PC-3 (cell line): ENCODE results near the gene CREBRF. TPM values are rescaled to one million over a fixed set of nuclear protein-coding genes. Genes with fewer than 3 reads are reported as not detected.

Experiments
- ATAC-seq: fragments of 200-7000 bp; cut with Tn5 transposase; 2 replicates; pipeline ENCODE4 v1.9.1; 2020; ENCODE audit warnings: mild to moderate bottlenecking, moderate library complexity
- BruUV-seq: library from RNA; stranded (reverse); fragments of 400-500 nt; replicated peaks from 2 replicates; lab custom pipeline; 2021; lab: Mats Ljungman, UMichigan
- CTCF ChIA-PET: fragments of 300-600 bp; sonication (Branson Sonifier 250); formaldehyde crosslinking; loops from one replicate; lab custom pipeline; 2022; ENCODE audit warnings: antibody characterized with exemption; lab: Charles Lee
- POLR2A ChIA-PET: fragments of 300-600 bp; sonication (Branson Sonifier 250); formaldehyde crosslinking; loops from one replicate; lab custom pipeline; 2022; ENCODE audit warnings: antibody characterized with exemption; ENCODE audit not compliant: unreplicated experiment; lab: Charles Lee
- DNase-seq: peaks from one replicate; pipeline ENCODE4 v3.0.0-alpha.2; 2015
- H2AFZ ChIP-seq: fragments of 300-600 bp; sonication (generic); 2 replicates; pipeline ENCODE4 v1.6.0; 2016; ENCODE audit warnings: antibody characterized with exemption, low read length
- H3F3A ChIP-seq: fragments of 300-600 bp; sonication (generic); one replicate; pipeline ENCODE4 v1.6.0; 2017; ENCODE audit warnings: antibody characterized with exemption, low read length, control low read depth, mild to moderate bottlenecking; ENCODE audit not compliant: unreplicated experiment
- H3K27ac ChIP-seq: fragments of 300-600 bp; sonication (generic); 2 replicates; pipeline ENCODE4 v1.5.1; 2016; ENCODE audit warnings: mild to moderate bottlenecking, low read length
- H3K27me3 ChIP-seq: fragments of 300-600 bp; sonication (generic); 2 replicates; pipeline ENCODE4 v1.6.1; 2016; ENCODE audit warnings: low read length, mixed read lengths
- H3K36me3 ChIP-seq: fragments of 300-600 bp; sonication (generic); 2 replicates; pipeline ENCODE4 v1.6.1; 2016; ENCODE audit warnings: low read depth, mixed run types, low read length, mixed read lengths
- H3K4me1 ChIP-seq: fragments of 300-600 bp; sonication (generic); 2 replicates; pipeline ENCODE4 v1.5.1; 2016; ENCODE audit warnings: low read length; ENCODE audit not compliant: insufficient read depth
- H3K4me2 ChIP-seq: fragments of 300-600 bp; sonication (generic); 2 replicates; pipeline ENCODE4 v1.6.0; 2016; ENCODE audit warnings: low read length
- H3K4me3 ChIP-seq: fragments of 300-600 bp; sonication (generic); 2 replicates; pipeline ENCODE4 v1.5.1; 2016; ENCODE audit warnings: mild to moderate bottlenecking, low read length, mixed read lengths
- H3K79me2 ChIP-seq: fragments of 300-600 bp; sonication (generic); 2 replicates; pipeline ENCODE4 v1.6.1; 2017; ENCODE audit warnings: low read length, mixed read lengths
- H3K9ac ChIP-seq: fragments of 300-600 bp; sonication (generic); 2 replicates; pipeline ENCODE4 v1.6.0; 2016; ENCODE audit warnings: mild to moderate bottlenecking, low read length
- H3K9me2 ChIP-seq: fragments of 300-600 bp; sonication (generic); replicated peaks from 2 replicates; pipeline ENCODE4 v1.6.1; 2016; ENCODE audit warnings: mixed run types, low read length, mixed read lengths
- H3K9me3 ChIP-seq: fragments of 300-600 bp; sonication (generic); 2 replicates; pipeline ENCODE4 v1.6.1; 2016; ENCODE audit warnings: low read length, mixed read lengths
- H4K20me1 ChIP-seq: fragments of 300-600 bp; sonication (generic); 2 replicates; pipeline ENCODE4 v1.6.1; 2016; ENCODE audit warnings: low read length, mixed read lengths
- CTCF ChIP-seq: fragments of 300-600 bp; sonication (generic); conservative IDR thresholded peaks from 2 replicates; pipeline ENCODE4 v1.5.1; 2017; ENCODE audit warnings: antibody characterized with exemption, low read depth, mild to moderate bottlenecking, low read length
- EZH2 ChIP-seq: fragments of 300-600 bp; sonication (generic); IDR thresholded peaks from one replicate; pipeline ENCODE4 v1.6.1; 2017; ENCODE audit warnings: antibody characterized with exemption, mild to moderate bottlenecking, low read length; ENCODE audit not compliant: unreplicated experiment
- EZH2phosphoT487 ChIP-seq: fragments of 300-600 bp; sonication (generic); IDR thresholded peaks from 2 replicates; pipeline ENCODE4 v1.6.1; 2018; ENCODE audit warnings: mild to moderate bottlenecking, antibody characterized with exemption, low read length, borderline replicate concordance
- intact Hi-C: fragments of 100-400 bp; cut with micrococcal nuclease; formaldehyde crosslinking; loops from 2 replicates; pipeline ENCODE4 v1.9.0; 2023
- total RNA-seq: library from RNA; depleted of rRNA; stranded (reverse); fragments of >200 nt; gene quantifications from 2 replicates; pipeline ENCODE4 v1.2.3, GENCODE V29; 2014

Gene CREBRF
- total RNA-seq, 1 experiment from 2014 or later, result 4.9 TPM

GRCh38 chr5:173056783-173057061 lies 570 bp downstream of the CREBRF start:
- Histone ChIP-seq H3K27ac (peak overlapping the region; percentile 31; the same call in 1 of the 2 replicates), H3K9ac (peak overlapping the region; percentile 67), H2AFZ (peak overlapping the region; percentile 98), H3K79me2 (no peaks in the 10 kb centered on the region), H3K4me2 (peak overlapping the region; percentile 88), H3K4me3 (peak overlapping the region; percentile 79), H3F3A (no peaks in the 10 kb centered on the region), H4K20me1 (no peaks in the 10 kb centered on the region), H3K36me3 (no peaks in the 10 kb centered on the region), H3K27me3 (no peaks in the 10 kb centered on the region), H3K9me2 (no peaks in the 10 kb centered on the region), H3K9me3 (no peaks in the 10 kb centered on the region), H3K4me1 (peaks cover 11% of the 10 kb centered on the region)
- no TSS peak for BruUV-seq
- no peak for DNase-seq
- TF ChIP-seq EZH2, result no peak
- TF ChIP-seq EZH2phosphoT487, result no peak
- TF ChIP-seq CTCF, result no peak
- peak; percentile 58 for ATAC-seq
- intact Hi-C loops, result loop anchor here (1.0 to 5.0 kb wide), 4 partner anchors 39 to 148 kb away; partner anchors contain the start of gene BNIP1
- POLR2A ChIA-PET, result no interaction called here
- CTCF ChIA-PET, result interaction anchor here (1.0 to 1.1 kb wide), 2 partner anchors 73 to 78 kb away, joined by 4 to 5 read pairs; partner anchors contain the start of gene ATP6V0E1

GRCh38 chr5:173057062-173057924 lies 1.1 kb downstream of the CREBRF start:
- Histone ChIP-seq H3K9me2 (no peaks in the 10 kb centered on the region), H3K4me1 (peaks cover 6% of the 10 kb centered on the region; the same call in 1 of the 2 replicates), H2AFZ (peak overlapping the region; percentile 98), H3K9me3 (no peaks in the 10 kb centered on the region), H3K9ac (peak overlapping the region; percentile 71), H3K36me3 (no peaks in the 10 kb centered on the region), H3K79me2 (no peaks in the 10 kb centered on the region), H3K4me3 (peak overlapping the region; percentile 79), H3K4me2 (peak overlapping the region; percentile 88), H4K20me1 (no peaks in the 10 kb centered on the region), H3K27ac (peak overlapping the region; percentile 42), H3F3A (no peaks in the 10 kb centered on the region), H3K27me3 (no peaks in the 10 kb centered on the region)
- ChIA-PET POLR2A (interaction anchor here (0.6 kb wide), 2 partner anchors 272 to 531 kb away, joined by 3 read pairs; no protein-coding TSS in a partner anchor), CTCF (interaction anchor here (1.0 to 1.1 kb wide), 2 partner anchors 74 to 78 kb away, joined by 4 to 5 read pairs; partner anchors contain the start of gene ATP6V0E1)
- ATAC-seq (peak; percentile 88), DNase-seq (peak; percentile 98)
- TF ChIP-seq EZH2phosphoT487, result no peak
- no peak for TF ChIP-seq EZH2
- TF ChIP-seq CTCF, result no peak
- intact Hi-C loops, result loop anchor here (1.0 to 5.0 kb wide), 4 partner anchors 40 to 147 kb away; partner anchors contain the start of gene BNIP1
- BruUV-seq, result TSS peak; percentile 77
